HG03159 (cell line): ENCODE measurements around the gene SLC11A2.
"Not testable (repeated sequence)": the region's sequence is repeated elsewhere in the genome, so short reads cannot be mapped to it uniquely, and the experiment has no call there.

Experiments used
- ATAC-seq: cut with Tn5 transposase; IDR thresholded peaks from one replicate; pipeline ENCODE4 v1.9.1; 2021; ENCODE audit warnings: mild to moderate bottlenecking, moderate library complexity; ENCODE audit not compliant: unreplicated experiment

Gene SLC11A2

DNA sequence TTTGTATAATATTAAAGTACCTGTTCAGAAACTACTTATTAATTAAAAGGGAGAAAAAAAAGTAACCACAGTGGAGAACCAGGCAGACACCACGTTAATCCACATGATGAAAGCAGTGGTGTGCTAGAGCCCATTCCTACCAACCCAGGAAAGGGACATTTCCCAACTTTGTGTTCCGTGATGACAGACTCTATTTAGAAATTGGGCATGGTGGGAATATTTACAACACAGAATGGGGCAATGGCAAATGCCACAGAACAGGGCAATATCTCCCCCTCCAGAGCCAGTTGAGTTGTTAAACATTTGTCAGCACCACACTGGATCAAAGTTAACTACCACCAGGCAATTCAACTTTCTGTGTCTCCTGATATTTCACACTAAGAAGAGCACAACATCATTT lies 75.1 kb downstream of the SLC11A2 start:
- no peak for ATAC-seq

DNA sequence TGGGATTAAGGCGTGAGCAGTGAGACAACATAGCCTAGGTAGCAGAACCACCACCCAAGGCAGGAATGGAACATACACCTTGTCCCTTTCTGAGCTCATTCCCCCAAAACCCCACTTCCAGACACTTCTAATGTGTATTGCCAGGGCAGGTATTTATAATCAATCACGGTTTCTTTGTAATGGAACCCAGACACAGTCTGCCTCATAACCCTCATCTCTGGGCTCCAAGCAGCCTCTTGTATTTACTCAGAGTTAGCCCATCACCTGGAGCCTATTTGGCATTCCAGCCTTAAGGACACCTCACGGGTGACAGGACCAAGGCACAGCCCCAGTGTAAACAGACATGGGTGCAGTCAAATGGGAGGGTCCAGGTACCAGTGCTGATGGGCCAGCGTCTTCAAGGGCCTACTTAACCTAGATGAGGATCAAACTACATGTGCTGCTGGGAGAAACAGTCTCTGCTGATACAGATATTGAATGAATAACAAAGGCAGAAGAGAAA lies 76.3 kb downstream of the SLC11A2 start:
- ATAC-seq = no peak

DNA sequence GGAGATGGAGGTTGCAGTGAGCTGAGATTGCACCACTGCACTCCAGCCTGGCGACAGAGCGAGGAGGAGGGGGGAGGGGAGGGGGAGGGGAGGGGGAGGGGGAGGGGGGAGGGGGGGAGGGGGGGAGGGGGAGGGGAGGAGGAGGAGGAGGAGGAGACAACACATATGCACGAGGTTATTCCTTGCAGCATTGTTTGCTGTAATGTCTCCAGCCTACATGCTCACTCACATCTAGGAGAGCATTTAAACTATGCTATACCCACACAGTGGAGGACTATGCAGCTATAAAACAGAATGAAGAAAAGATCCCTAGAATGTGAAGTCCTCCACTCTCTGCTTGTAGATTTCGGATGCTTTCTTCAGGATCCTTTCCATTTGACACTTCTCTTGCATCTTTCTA lies 77.4 kb downstream of the SLC11A2 start:
- ATAC-seq = no peak

DNA sequence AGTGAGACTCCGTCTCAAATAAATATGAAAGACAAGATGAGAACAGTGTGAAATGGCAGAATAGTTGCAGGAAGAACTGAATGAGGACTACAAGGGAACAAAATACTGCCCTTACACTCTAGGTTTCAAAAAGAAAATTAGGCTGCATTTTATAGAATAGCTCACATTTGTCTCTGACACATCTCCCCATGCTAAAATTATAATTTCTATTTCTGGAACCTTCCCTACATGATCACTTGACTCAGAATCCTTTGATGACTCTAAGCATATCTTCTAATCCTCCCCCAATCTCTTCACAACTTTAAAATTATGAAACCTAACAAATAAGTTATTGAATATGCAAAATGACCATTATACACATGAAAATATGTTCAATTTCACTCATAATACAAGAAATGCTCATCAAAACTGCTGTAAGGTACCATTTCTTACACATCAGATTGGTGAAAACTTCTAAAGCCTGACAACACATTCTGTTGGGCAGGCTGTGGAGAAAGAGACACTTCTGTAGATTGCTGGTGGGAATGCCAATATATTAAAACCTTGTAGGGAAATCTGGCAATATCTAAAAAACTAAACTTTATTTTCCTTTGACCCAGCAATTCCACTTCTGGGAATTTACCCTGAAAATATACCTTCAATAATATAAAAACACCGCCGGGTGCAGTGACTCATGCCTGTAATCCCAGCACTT lies 78.1 kb downstream of the SLC11A2 start:
- no peak for ATAC-seq

DNA sequence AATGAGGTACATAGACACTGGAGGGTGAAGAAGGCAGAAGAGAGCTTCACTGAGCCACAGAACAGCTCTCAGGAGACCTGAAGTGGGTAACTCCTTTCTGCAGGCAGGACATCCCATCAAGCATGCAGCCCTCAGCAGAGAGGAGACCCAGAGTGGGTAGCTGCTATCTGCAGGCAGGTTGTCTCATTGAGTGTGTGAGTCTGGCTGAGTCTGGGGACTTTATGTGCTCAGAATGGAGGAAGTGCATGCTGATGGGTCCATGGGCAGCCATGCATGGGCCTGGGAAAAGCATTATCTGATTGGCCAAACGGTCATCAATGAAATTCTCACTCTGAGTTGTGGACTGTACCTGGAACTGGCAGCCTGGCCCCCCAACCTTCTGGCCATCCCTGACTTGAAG lies 88.5 kb downstream of the SLC11A2 start:
- no peak for ATAC-seq

DNA sequence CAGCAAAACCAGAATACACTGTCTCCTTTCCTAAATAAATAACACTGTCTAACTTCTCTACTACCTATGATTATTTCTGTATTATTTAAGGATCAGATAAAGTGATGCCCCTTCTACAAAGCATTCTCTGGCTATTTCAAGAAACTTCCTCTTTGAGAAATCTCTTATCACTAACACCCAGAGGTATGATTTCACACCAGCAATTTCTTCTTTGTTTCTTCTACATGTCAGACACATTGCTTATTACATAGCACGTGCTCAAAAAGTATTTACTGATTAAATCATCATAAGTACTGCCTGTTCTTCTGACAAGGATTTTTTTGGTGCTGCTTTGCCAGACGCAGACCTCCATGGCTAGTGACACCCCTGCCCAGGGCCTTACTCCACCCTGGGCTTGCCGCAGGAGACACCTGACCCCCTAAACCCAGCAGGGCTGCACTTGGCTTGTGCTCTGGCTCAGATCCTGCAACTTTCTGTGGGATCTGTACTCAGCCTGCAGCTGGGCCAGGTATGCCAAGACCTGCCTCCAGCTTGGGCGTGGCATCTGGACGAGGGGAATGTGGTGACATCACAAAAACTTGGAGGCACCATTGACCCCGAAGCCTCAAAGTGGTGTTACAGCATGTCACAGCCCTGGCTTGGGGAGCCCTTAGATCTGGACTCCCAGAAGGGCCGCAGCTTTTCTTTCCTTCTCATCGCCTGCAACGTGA lies 89.2 kb downstream of the SLC11A2 start:
- no peak for ATAC-seq

DNA sequence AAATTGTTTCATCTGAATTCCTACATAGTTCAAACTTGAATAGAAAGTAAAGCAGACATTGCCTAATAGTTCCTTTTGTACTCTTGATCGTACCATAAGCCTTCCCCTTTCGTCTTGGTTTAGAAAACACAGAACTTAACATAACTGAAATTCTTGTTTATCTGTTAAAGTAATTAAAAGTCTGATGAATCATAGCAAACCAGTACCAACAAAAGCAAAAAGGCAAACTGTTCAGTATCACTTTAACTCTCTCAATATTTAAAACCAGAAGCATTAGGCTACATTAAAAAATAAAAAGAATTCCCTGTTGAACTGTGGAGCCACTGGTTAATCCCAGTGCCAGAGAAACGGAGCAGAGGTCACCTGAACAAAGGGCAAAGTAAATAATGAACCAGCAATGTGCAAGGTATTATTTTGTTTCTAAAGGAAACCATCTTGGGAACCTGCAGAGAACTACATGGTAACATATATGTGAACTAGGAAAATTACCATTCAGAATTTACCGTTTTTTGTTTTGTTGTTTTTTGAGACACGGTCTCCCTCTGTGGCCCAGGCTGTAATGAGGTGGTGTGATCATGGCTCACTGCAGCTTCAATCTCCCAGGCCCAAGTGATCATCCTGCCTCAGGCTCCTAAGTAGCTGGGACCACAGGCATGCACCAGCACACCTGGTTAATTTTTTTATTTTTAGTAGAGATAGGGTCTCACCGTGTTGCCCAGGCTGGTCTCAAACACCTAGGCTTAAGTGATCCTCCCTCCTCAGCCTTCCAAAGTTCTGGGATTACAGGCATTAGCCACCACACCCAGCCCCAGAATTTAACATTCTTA lies 91.0 kb downstream of the SLC11A2 start:
- ATAC-seq = no peak

DNA sequence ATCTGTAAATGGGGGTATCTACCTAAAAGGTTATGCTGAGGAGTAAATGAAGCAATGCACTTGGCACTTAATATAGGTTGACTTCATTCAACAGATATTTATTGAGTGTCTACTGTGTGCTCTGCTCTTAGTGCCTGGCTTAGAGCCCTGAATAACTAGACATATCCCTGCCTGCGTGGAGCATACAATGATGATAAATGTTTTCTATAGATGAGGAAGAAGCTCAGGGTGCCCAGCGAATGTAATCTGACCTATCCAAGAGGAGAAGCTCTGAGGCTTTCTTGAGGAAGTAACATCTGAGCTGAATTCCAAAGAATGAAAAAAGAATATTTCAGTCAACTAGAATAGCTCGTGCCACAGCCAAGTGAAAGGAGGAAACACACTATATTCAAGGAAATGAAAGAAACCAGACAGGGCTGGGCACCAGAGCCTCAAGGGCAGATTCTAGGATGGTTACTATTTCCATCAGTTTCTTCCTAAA lies 91.8 kb downstream of the SLC11A2 start:
- no peak for ATAC-seq

DNA sequence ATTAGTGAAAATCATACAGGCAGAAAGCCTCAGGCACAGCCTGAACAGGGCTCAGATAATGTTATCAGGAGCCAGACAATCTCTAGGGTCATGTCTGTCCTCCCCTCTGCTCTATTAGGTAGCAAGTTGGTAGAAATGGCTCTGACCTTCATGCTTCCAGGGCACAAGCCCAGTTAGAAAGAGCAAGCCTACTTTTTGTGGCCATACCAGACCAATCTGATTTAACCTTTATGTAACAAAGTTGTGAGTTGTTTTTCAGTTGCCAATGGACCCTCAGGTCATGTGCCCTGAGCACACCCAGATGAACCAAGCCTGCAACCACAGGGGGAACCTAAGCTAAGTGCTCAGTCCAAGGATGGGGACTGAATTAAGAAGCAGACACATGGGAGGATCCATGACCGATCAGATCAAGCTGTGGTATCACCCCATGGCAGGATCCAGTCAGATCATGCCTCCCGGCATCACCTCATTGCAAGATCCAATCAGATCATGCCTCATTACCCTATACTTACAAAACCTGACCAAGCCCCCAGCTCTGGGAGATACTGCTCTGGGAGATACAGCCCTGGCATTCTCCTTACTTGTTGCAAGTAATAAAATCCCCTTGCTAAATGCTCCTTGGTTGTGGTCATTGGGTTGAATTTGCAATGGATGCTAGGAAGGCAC lies 92.6 kb downstream of the SLC11A2 start:
- ATAC-seq = no peak

DNA sequence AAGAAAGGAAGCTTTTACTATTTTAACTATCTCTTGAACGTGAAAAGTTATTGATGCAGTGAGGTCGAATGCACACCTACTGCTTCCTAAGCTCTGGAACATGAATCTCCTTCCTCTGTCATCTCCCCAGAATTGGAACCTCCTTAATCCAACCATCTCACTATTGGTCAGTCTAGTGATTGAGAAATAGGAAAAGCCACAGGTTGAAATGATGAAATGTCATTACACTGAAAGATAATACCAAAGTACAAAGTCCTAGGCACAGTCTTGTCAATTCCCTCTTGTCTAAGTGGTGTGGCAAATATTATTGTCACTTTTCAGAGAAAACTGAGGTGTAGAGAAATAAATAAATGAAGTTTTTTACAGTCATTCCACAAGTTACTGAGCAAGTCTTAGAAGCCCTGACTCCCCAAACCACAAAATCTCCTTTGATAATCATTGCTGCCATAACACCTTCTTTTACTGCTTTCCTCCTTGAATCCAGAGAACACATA lies 93.3 kb downstream of the SLC11A2 start:
- no peak for ATAC-seq

DNA sequence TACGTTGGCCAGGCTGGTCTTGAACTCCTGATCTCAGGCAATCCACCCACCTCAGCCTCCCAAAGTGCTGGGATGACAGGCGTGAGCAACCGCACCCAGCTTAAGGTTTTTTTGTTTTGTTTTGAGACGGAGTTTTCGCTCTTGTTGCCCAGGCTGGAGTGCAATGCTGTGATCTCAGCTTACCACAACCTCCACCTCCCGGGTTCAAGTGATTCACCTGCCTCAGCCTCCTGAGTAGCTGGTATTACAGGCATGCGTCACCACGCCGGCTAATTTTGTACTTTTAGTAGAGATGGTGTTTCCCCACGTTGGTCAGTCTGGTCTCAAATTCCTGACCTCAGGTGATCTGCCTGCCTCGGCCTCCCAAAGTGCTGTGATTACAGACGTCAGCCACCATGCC lies 95.7 kb downstream of the SLC11A2 start:
- ATAC-seq = not testable (repeated sequence)

DNA sequence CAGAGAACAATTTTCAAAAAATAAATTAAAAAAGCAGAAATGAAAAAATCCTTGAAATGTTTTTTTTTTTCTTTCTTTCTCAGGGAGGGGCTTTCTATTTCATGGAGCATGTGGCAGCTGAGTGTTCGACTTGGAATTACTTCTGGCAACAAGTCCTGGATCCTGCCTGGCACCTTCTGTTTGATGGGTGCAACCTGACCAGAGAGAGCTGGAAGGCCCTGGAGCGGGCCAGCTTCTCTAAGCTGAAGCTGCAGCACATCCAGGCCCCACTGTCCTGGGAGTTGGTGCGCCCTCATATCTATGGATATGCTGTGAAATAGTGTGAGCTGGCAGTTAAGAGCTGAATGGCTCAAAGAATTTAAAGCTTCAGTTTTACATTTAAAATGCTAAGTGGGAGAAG lies 96.4 kb downstream of the SLC11A2 start:
- ATAC-seq = no peak
